Psoas muscle (tissue), 8 donors: ENCODE results near the gene ST3GAL2. TPM values are rescaled to one million over a fixed set of nuclear protein-coding genes. Genes with fewer than 3 reads are reported as not detected.

ENCODE experiments used
- ATAC-seq, 4 donors: fragments of 200-7000 bp; cut with Tn5 transposase; one replicate each; pipeline ENCODE4 v1.9.1; 2020; ENCODE audit warnings: moderate library complexity in 3 of 4, mild to moderate bottlenecking in 2 of 4
- DNase-seq, 2 donors: peaks; one replicate each; pipeline ENCODE4 v3.0.0-alpha.2; 2020
- H3K27ac ChIP-seq: fragments of 200-600 bp; one replicate; pipeline ENCODE4 v1.8.0; 2022
- H3K27me3 ChIP-seq, 3 donors: fragments of 200-600 bp in 1 of 3; one replicate each; pipeline versions ENCODE4 v1.6.1 to v1.8.0; 2013 to 2022; ENCODE audit warnings: low read length in 2 of 3, mild to moderate bottlenecking in 2 of 3, moderate library complexity in 1 of 3; ENCODE audit not compliant: insufficient read depth in 3 of 3
- H3K36me3 ChIP-seq, 2 donors: fragments of 200-600 bp in 1 of 2; one replicate each; pipeline versions ENCODE4 v1.6.1 to v1.8.0; 2013 to 2022; ENCODE audit warnings: low read depth in 1 of 2, mild to moderate bottlenecking in 1 of 2, moderate library complexity in 1 of 2; ENCODE audit not compliant: insufficient read depth in 1 of 2
- H3K4me1 ChIP-seq: fragments of 200-600 bp; one replicate; pipeline ENCODE4 v1.8.0; 2022
- H3K4me3 ChIP-seq: fragments of 200-600 bp; one replicate; pipeline ENCODE4 v1.8.0; 2022; ENCODE audit warnings: mild to moderate bottlenecking
- H3K9me3 ChIP-seq: fragments of 200-600 bp; one replicate; pipeline ENCODE4 v1.8.0; 2022
- WGBS, 3 donors: extraction: QIAGEN DNeasy Blood & Tissue Kit; methylation state at CpG; one replicate each; pipeline versions ENCODE4 v1.1.6 to v1.1.7; 2013; 5-methylcytosine and 5-hydroxymethylcytosine counted together
- intact Hi-C, 2 donors: fragments of 100-400 bp; cut with DNase I; formaldehyde crosslinking; loops; one replicate each; pipeline versions ENCODE4 v1.11.0 to v1.14.2; 2022
- polyA plus RNA-seq, 3 donors: library from polyadenylated mRNA; stranded (reverse); fragments of 200-250 nt; gene quantifications; one replicate each; pipeline ENCODE4 v1.2.3, GENCODE V29; 2013
- total RNA-seq, 4 donors: library from RNA; stranded (reverse); fragmentation: NEBNext Ultra II Directional in 2 of 4; extraction: Animal tissue kit (Norgen Biotek cat#: 25700) in 2 of 4; gene quantifications; one replicate each; pipeline versions ENCODE4 v1.2.1 to v1.2.4, GENCODE V29; 2021 to 2023
- TF ChIP-seq, protein P1 (sequence below): fragments of 200-600 bp; IDR thresholded peaks from one replicate; pipeline ENCODE4 v1.8.0; 2022; ENCODE audit warnings: antibody characterized with exemption
- donor health status: healthy with polysubstance abuse.
- donor health status: DM: no; HTN: no; CAD: no; lungs with moderate emphysema.
- donor health status: Bipolar disorder and iron deficiency.
- donor health status: healthy.
- donor health status: DM: yes; HTN: yes; CAD: no.
- donor health status: DM: no; HTN: no; CAD: no.
- donor health status: DM: no; HTN: no; CAD: no.
- donor health status: DM: yes; HTN: yes; CAD: no.

The ST3GAL2 gene
- total and polyA plus RNA-seq, 7 donors: 7.0 to 33.0 (median 19.8) TPM

DNA sequence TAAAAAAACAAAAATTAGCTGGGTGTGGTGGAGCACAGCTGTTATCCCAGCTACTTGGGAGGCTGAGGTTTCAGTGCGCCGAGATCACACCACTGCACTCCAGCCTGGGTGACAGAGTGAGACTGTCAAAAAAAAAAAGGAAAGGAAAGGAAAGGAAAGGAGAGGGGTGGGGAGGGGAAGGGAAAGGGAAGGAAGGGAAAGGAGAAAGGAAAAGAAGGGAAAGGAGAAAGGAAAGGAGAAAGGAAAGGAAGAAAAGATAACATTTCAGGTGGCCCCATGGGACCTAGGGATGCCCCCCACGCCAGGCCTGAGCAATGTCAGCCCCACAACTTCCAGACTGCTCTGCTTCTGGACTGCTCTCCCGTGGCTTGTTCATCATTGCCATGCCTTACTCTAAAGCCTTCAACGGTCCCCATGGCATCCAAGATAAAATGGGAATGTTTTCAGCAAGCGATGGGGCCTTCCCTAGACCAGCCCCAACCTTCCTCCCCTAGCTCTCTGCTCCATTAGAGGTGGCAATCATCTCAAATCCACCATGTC lies 55.4 kb downstream of the ST3GAL2 start:
- Histone ChIP-seq H3K27me3 (no peaks in the 10 kb centered on the region), H3K36me3 (peaks cover 0 to 26% of the 10 kb centered on the region in 2 donors), H3K27ac (peak overlapping the region; percentile 1), H3K4me3 (no peak overlapping the region), H3K4me1 (peaks cover 29% of the 10 kb centered on the region), H3K9me3 (no peaks in the 10 kb centered on the region)
- intact Hi-C loops: loop anchor here in 1 of 2 donors (5.0 kb wide), 1 partner anchor 54 kb away; the partner anchor contains the start of gene ST3GAL2
- no peak for DNase-seq
- TF ChIP-seq, protein P1, sequence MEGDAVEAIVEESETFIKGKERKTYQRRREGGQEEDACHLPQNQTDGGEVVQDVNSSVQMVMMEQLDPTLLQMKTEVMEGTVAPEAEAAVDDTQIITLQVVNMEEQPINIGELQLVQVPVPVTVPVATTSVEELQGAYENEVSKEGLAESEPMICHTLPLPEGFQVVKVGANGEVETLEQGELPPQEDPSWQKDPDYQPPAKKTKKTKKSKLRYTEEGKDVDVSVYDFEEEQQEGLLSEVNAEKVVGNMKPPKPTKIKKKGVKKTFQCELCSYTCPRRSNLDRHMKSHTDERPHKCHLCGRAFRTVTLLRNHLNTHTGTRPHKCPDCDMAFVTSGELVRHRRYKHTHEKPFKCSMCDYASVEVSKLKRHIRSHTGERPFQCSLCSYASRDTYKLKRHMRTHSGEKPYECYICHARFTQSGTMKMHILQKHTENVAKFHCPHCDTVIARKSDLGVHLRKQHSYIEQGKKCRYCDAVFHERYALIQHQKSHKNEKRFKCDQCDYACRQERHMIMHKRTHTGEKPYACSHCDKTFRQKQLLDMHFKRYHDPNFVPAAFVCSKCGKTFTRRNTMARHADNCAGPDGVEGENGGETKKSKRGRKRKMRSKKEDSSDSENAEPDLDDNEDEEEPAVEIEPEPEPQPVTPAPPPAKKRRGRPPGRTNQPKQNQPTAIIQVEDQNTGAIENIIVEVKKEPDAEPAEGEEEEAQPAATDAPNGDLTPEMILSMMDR: no peak
- no peak for ATAC-seq
- WGBS, 3 donors: 87 to 92% (median 88%) methylated on average over 6 of the region's 6 CpGs

DNA sequence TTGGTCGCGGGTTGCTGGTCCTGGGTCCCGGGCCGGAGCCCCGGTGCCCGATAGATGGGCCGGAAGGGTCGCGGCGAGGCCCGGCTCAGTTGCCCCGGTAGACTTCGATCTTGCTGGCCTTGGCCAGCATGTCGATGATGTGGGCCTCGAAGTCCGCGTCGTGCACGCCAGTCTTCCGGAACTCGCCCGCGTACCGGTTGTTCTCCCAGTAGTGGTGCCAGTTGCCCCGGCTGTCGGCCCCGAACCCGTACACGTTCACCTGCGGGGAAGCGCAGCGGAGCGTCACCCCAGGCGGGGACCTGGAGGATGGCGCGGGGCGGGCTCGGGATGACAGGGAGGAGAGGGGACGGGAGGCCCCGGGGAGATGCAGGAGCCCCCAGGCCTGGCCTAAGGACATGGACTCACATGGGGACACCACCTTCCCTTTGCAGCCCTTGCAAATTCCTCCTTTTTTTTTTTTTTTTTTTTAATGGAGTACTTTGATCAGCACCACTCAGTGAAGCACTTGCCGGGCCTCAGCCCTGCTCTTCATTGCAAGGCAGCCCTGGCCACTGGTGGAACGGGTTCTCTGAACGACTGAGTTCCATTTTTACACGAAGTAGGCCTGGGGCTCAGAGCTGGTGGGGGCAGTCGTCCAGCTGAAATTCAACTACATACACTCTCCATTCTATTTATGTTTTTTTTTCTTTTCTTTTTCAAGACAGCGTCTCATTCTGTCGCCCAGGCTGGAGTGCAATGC lies 57.1 kb downstream of the ST3GAL2 start:
- DNase-seq (no peak), ATAC-seq (peak in 3 of 4 donors; percentile 15 to 28 (median 17))
- Histone ChIP-seq H3K9me3 (no peaks in the 10 kb centered on the region), H3K27me3 (no peaks in the 10 kb centered on the region), H3K4me1 (peaks cover 23% of the 10 kb centered on the region), H3K4me3 (peak overlapping the region; percentile 86), H3K36me3 (peaks cover 0 to 13% of the 10 kb centered on the region in 2 donors), H3K27ac (peak overlapping the region; percentile 96)
- TF ChIP-seq, protein P1: no peak
- 14 to 21% (median 19%) methylated on average over 34 to 47 of the region's 47 CpGs for WGBS, 3 donors
- intact Hi-C loops: loop anchor here in 1 of 2 donors (5.0 kb wide), 1 partner anchor 56 kb away; the partner anchor contains the start of gene ST3GAL2

GRCh38 chr16:70380919-70381603 lies 57.8 kb downstream of the ST3GAL2 start:
- intact Hi-C loops: loop anchor here in 1 of 2 donors (5.0 kb wide), 1 partner anchor 56 kb away; the partner anchor contains the start of gene ST3GAL2
- peak overlapping the region; percentile 96 for H3K27ac ChIP-seq
- DNase-seq: peak; percentile 96 to 98
- peak overlapping the region; percentile 86 for H3K4me3 ChIP-seq
- WGBS, 3 donors: 1 to 4% (median 2%) methylated on average over 39 to 52 of the region's 52 CpGs
- ATAC-seq: peak; percentile 91 to 95 (median 92)
- H3K36me3 ChIP-seq: peaks cover 0 to 19% of the 10 kb centered on the region in 2 donors
- TF ChIP-seq, protein P1: peak; percentile 34
- no peaks in the 10 kb centered on the region for H3K9me3 ChIP-seq
- peaks cover 24% of the 10 kb centered on the region for H3K4me1 ChIP-seq
- H3K27me3 ChIP-seq: no peaks in the 10 kb centered on the region

DNA sequence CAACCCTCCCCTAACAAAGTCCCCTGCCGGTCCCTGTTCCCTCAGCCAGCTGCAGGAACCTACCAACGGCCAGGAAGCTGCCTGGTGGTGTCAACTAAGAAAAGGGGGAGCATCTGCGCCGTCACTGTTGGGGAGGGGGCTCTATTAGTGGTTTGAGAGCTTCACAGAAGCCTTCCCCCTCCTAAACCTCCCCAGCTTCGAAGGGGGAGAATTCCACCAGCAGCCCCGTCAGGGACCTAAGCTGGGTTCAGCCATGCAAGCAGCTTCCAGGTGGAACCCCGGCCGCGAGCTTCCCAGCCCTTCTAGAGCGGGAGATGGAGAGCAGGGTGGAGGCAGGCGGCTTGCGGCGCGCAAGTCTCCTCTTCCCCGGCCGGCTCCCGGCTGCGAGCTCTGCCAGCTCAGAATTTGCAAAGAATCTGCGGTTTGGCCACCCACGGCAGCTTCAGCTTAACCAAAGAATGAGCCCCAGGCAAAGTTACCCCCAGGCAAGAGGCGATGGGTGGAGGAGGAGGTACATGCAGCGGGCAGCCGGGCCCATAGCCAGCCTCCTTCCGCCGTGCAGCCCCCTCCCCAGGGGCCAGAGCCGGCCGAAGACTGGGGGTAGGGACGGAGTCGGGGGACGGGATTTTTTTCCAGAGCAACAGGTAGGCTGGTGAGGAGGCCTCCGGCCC lies 58.5 kb downstream of the ST3GAL2 start:
- peaks cover 21% of the 10 kb centered on the region for H3K4me1 ChIP-seq
- H3K9me3 ChIP-seq: no peaks in the 10 kb centered on the region
- H3K27me3 ChIP-seq: no peaks in the 10 kb centered on the region
- peak overlapping the region; percentile 86 for H3K4me3 ChIP-seq
- peaks cover under 1 to 23% of the 10 kb centered on the region in 2 donors for H3K36me3 ChIP-seq
- H3K27ac ChIP-seq: peak overlapping the region; percentile 96
- TF ChIP-seq, protein P1: no peak
- DNase-seq (peak; percentile 68 to 80), ATAC-seq (peak; percentile 37 to 69 (median 44))
- intact Hi-C loops: loop anchor here in 1 of 2 donors (5.0 kb wide), 1 partner anchor 57 kb away; the partner anchor contains the start of gene ST3GAL2
- WGBS, 3 donors: 1 to 2% (median 1%) methylated on average over 31 of the region's 31 CpGs
